Spleen (tissue), 11 donors: ENCODE results near the gene PALLD. TPM values are rescaled to one million over a fixed set of nuclear protein-coding genes. Genes with fewer than 3 reads are reported as not detected.

ENCODE experiments used
- DNase-seq: peaks from one replicate; pipeline ENCODE4 v3.0.0-alpha.2; 2020
- H3K27ac ChIP-seq, 8 donors: fragments of 200-600 bp; sonication (generic) in 7 of 8; 1 replicate in 4 of 8; 2 replicates in 4 of 8; pipeline versions ENCODE4 v1.5.0 to v1.8.0; 2016 to 2021; ENCODE audit warnings: inconsistent platforms in 4 of 8, mild to moderate bottlenecking in 4 of 8, moderate library complexity in 1 of 8
- H3K27me3 ChIP-seq, 7 donors: fragments of 200-600 bp; sonication (generic) in 6 of 7; replicated peaks in 1 of 7; 1 replicate in 4 of 7; 2 replicates in 3 of 7; pipeline versions ENCODE4 v1.5.0 to v1.8.0; 2016 to 2021; ENCODE audit warnings: inconsistent platforms in 3 of 7, mild to moderate bottlenecking in 1 of 7
- H3K36me3 ChIP-seq, 6 donors: fragments of 200-600 bp; sonication (generic) in 5 of 6; 1 replicate in 4 of 6; 2 replicates in 2 of 6; pipeline versions ENCODE4 v1.5.0 to v1.8.0; 2016 to 2021; ENCODE audit warnings: inconsistent platforms in 2 of 6
- H3K4me1 ChIP-seq, 6 donors: fragments of 200-600 bp; sonication (generic) in 5 of 6; 1 replicate in 3 of 6; 2 replicates in 3 of 6; pipeline versions ENCODE4 v1.5.0 to v1.8.0; 2016 to 2021; ENCODE audit warnings: inconsistent platforms in 3 of 6
- H3K4me3 ChIP-seq, 8 donors: fragments of 200-600 bp; sonication (generic) in 7 of 8; 1 replicate in 4 of 8; 2 replicates in 4 of 8; pipeline versions ENCODE4 v1.5.0 to v1.8.0; 2016 to 2021; ENCODE audit warnings: inconsistent platforms in 4 of 8, mild to moderate bottlenecking in 4 of 8, moderate library complexity in 2 of 8
- H3K9me3 ChIP-seq, 8 donors: fragments of 200-600 bp; sonication (generic) in 7 of 8; 1 replicate in 4 of 8; 2 replicates in 4 of 8; pipeline versions ENCODE4 v1.5.0 to v1.8.0; 2016 to 2021; ENCODE audit warnings: inconsistent platforms in 4 of 8
- POLR2A ChIP-seq, 3 donors: fragments of 450-650 bp; IDR thresholded peaks; one replicate each; pipeline ENCODE4 v1.5.1; 2017; ENCODE audit warnings: antibody characterized with exemption in 3 of 3, mild to moderate bottlenecking in 1 of 3
- POLR2AphosphoS5 ChIP-seq, 3 donors: sonication (generic); formaldehyde crosslinking; IDR thresholded peaks; one replicate each; pipeline ENCODE4 v1.5.1; 2017; ENCODE audit warnings: antibody characterized with exemption in 3 of 3
- WGBS, 5 donors: extraction: QIAGEN DNeasy Blood & Tissue Kit in 3 of 5; methylation state at CpG; one replicate each; pipeline versions ENCODE4 v1.1.5 to v1.1.7; 2013 to 2018; 5-methylcytosine and 5-hydroxymethylcytosine counted together
- intact Hi-C: fragments of 100-400 bp; cut with DNase I; formaldehyde crosslinking; loops from one replicate; pipeline ENCODE4 v1.15.0; 2023; ENCODE audit warnings: low total_unique reads
- polyA plus RNA-seq, 3 donors: library from polyadenylated mRNA; stranded (reverse); fragments of 200-250 nt; gene quantifications; one replicate each; pipeline ENCODE4 v1.2.1, GENCODE V29; 2013
- total RNA-seq, 7 donors: library from RNA; depleted of rRNA in 3 of 7; stranded (reverse); fragments of >200 nt in 3 of 7; fragmentation: NEBNext Ultra II Directional in 4 of 7; extraction: Animal tissue kit (Norgen Biotek cat#: 25700) in 4 of 7; gene quantifications; one replicate each; pipeline versions ENCODE4 v1.1.0 to v1.2.1, GENCODE V29; 2016 to 2021
- TF ChIP-seq, protein P1 (sequence below), 11 experiments: fragments of 200-600 bp in 7 of 11; fragments of 450-650 bp in 4 of 11; sonication (generic) in 4 of 11; IDR thresholded peaks in 8 of 11; conservative IDR thresholded peaks in 3 of 11; 1 replicate in 7 of 11; 2 replicates in 4 of 11; pipeline versions ENCODE4 v1.4.0 to v1.8.0; 2016 to 2021; ENCODE audit warnings: antibody characterized with exemption in 11 of 11, inconsistent platforms in 4 of 11, mild to moderate bottlenecking in 1 of 11
- donor health status: healthy with polysubstance abuse.
- donor health status: DM: no; HTN: no; CAD: no; lungs with moderate emphysema.
- donor health status: DM: no; HTN: no; CAD: no.
- donor health status: Bipolar disorder and iron deficiency.
- donor health status: healthy.
- donor health status: DM: no; HTN: no; CAD: no.
- donor health status: DM: yes; HTN: yes; CAD: no.

Gene PALLD
- total and polyA plus RNA-seq, 10 donors, result 24.3 to 228 (median 142) TPM

- no peak for DNase-seq
These were observed 213.6 kb downstream of the PALLD start for GRCh38 chr4:168710353-168710946.

GRCh38 chr4:168711197-168712140 is 214.6 kb downstream of the PALLD start:
- TF ChIP-seq POLR2A (IDR thresholded peaks at IDR 0.05) (no peak), POLR2AphosphoS5 (IDR thresholded peaks at IDR 0.05) (no peak)
- TF ChIP-seq, protein P1, sequence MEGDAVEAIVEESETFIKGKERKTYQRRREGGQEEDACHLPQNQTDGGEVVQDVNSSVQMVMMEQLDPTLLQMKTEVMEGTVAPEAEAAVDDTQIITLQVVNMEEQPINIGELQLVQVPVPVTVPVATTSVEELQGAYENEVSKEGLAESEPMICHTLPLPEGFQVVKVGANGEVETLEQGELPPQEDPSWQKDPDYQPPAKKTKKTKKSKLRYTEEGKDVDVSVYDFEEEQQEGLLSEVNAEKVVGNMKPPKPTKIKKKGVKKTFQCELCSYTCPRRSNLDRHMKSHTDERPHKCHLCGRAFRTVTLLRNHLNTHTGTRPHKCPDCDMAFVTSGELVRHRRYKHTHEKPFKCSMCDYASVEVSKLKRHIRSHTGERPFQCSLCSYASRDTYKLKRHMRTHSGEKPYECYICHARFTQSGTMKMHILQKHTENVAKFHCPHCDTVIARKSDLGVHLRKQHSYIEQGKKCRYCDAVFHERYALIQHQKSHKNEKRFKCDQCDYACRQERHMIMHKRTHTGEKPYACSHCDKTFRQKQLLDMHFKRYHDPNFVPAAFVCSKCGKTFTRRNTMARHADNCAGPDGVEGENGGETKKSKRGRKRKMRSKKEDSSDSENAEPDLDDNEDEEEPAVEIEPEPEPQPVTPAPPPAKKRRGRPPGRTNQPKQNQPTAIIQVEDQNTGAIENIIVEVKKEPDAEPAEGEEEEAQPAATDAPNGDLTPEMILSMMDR (IDR thresholded peaks at IDR 0.05 in 8 of 11, conservative IDR thresholded peaks at IDR 0.05 in 3 of 11), result no peak
- 37 to 47% (median 45%) methylated on average over 11 of the region's 11 CpGs for WGBS, 5 donors
- H3K27me3 ChIP-seq, result no peaks in the 10 kb centered on the region
- H3K4me1 ChIP-seq, result peaks cover 4 to 25% (median 9%) of the 10 kb centered on the region in 6 donors
- H3K9me3 ChIP-seq, result no peaks in the 10 kb centered on the region
- H3K4me3 ChIP-seq, result no peak overlapping the region
- no peak for DNase-seq
- no peaks in the 10 kb centered on the region for H3K36me3 ChIP-seq
- intact Hi-C loops, result loop anchor here (10.0 kb wide), 1 partner anchor 203 kb away; no protein-coding TSS in a partner anchor
- peak overlapping the region in 7 of 8 donors; percentile 14 to 73 (median 53) for H3K27ac ChIP-seq

More at GRCh38 chr4:168710353-168710946, 213.6 kb downstream of the PALLD start:
- TF ChIP-seq, protein P1 (IDR thresholded peaks at IDR 0.05 in 8 of 11, conservative IDR thresholded peaks at IDR 0.05 in 3 of 11), result peak in 10 of 11 experiments; percentile 22 to 63 (median 44)
- TF ChIP-seq POLR2A (IDR thresholded peaks at IDR 0.05), result no peak
- TF ChIP-seq POLR2AphosphoS5 (IDR thresholded peaks at IDR 0.05), result no peak
- intact Hi-C loops, result loop anchor here (10.0 kb wide), 1 partner anchor 204 kb away; no protein-coding TSS in a partner anchor
- Histone ChIP-seq H3K9me3 (no peaks in the 10 kb centered on the region), H3K27me3 (no peaks in the 10 kb centered on the region), H3K4me1 (peaks cover 0 to 22% (median 9%) of the 10 kb centered on the region in 6 donors), H3K27ac (peak overlapping the region in 3 of 8 donors; percentile 50 to 61 (median 56)), H3K36me3 (no peaks in the 10 kb centered on the region), H3K4me3 (no peak overlapping the region)
- 51 to 68% (median 59%) methylated on average over 3 of the region's 3 CpGs for WGBS, 5 donors

- no peak for DNase-seq
- no peaks in the 10 kb centered on the region for H3K9me3 ChIP-seq
- no peaks in the 10 kb centered on the region for H3K27me3 ChIP-seq
- 88 to 94% (median 91%) methylated on average over 4 of the region's 4 CpGs for WGBS, 5 donors
- H3K4me3 ChIP-seq, result no peak overlapping the region
- no peaks in the 10 kb centered on the region for H3K36me3 ChIP-seq
- intact Hi-C loops, result loop anchor here (10.0 kb wide), 1 partner anchor 202 kb away; no protein-coding TSS in a partner anchor
- H3K27ac ChIP-seq, result peak overlapping the region in 6 of 8 donors; percentile 27 to 73 (median 54)
- peaks cover 4 to 26% (median 9%) of the 10 kb centered on the region in 6 donors for H3K4me1 ChIP-seq
- TF ChIP-seq POLR2AphosphoS5 (IDR thresholded peaks at IDR 0.05) (no peak), POLR2A (IDR thresholded peaks at IDR 0.05) (no peak)
- TF ChIP-seq, protein P1 (IDR thresholded peaks at IDR 0.05 in 8 of 11, conservative IDR thresholded peaks at IDR 0.05 in 3 of 11), result no peak
These were observed 215.6 kb downstream of the PALLD start for GRCh38 chr4:168712316-168712890.
